GM12878 (cell line): ENCODE measurements around the gene CHRNG. TPM values are rescaled to one million over a fixed set of nuclear protein-coding genes. Genes with fewer than 3 reads are reported as not detected.

Experiments
- ATAC-seq: fragments of 200-7000 bp; cut with Tn5 transposase; 3 replicates; pipeline ENCODE4 v1.9.1; 2020; ENCODE audit warnings: mild to moderate bottlenecking, moderate library complexity
- BruUV-seq: library from RNA; stranded (reverse); fragments of 400-500 nt; replicated peaks from 2 replicates; lab custom pipeline; 2021; lab: Mats Ljungman, UMichigan
- CTCF ChIA-PET: fragments of 300-600 bp; sonication (Branson Sonifier 250); formaldehyde crosslinking; extraction: SDS; loops from one replicate; lab custom pipeline; 2021; ENCODE audit warnings: inconsistent platforms; lab: Yijun Ruan, JAX
- POLR2A ChIA-PET: fragments of 350-600 bp; formaldehyde crosslinking; extraction: SDS; loops from one replicate; lab custom pipeline; 2021; ENCODE audit warnings: inconsistent platforms; lab: Charles Lee
- RAD21 ChIA-PET: fragments of 300-600 bp; sonication (Branson Sonifier 250); formaldehyde crosslinking; loops from one replicate; lab custom pipeline; 2023; ENCODE audit warnings: antibody characterized with exemption; ENCODE audit not compliant: unreplicated experiment; lab: Charles Lee
- SMC1A ChIA-PET: fragments of 300-600 bp; sonication (Branson Sonifier 250); formaldehyde crosslinking; loops from one replicate; lab custom pipeline; 2023; ENCODE audit not compliant: unreplicated experiment, uncharacterized antibody; lab: Charles Lee
- DNase-seq: peaks from one replicate; pipeline ENCODE4 v3.0.0-alpha.2; 2011; ENCODE audit warnings: low read depth, low spot score
- FAIRE-seq: peaks from 3 replicates; lab custom pipeline; 2011; peaks lifted over from hg19 to GRCh38; lab: Jason Lieb, UNC
- H2AFZ ChIP-seq: 2 replicates; pipeline ENCODE4 v1.6.0; 2011; ENCODE audit warnings: low read depth, low read length, control low read depth; ENCODE audit not compliant: control insufficient read depth
- H3K27ac ChIP-seq: 2 replicates; pipeline ENCODE4 v1.5.1; 2011; ENCODE audit warnings: control low read depth; ENCODE audit not compliant: control insufficient read depth, insufficient read depth
- H3K27me3 ChIP-seq, 2 experiments: replicated peaks in 1 of 2; 2 replicates each; pipeline versions ENCODE4 v1.6.0 to v1.6.1; 2011; ENCODE audit warnings: low read length in 1 of 2; ENCODE audit not compliant: control insufficient read depth in 2 of 2, insufficient read depth in 2 of 2
- H3K36me3 ChIP-seq, 2 experiments: 2 replicates each; pipeline ENCODE4 v1.5.1; 2011; ENCODE audit warnings: low read length in 1 of 2; ENCODE audit not compliant: control insufficient read depth in 2 of 2, insufficient read depth in 2 of 2
- H3K4me1 ChIP-seq: 2 replicates; pipeline ENCODE4 v1.6.1; 2011; ENCODE audit warnings: mild to moderate bottlenecking, low read length, moderate library complexity, mixed read lengths; ENCODE audit not compliant: control insufficient read depth, insufficient read depth
- H3K4me2 ChIP-seq: 2 replicates; pipeline ENCODE4 v1.6.0; 2011; ENCODE audit warnings: control low read depth; ENCODE audit not compliant: control insufficient read depth, insufficient read depth
- H3K4me3 ChIP-seq: fragments of 200-600 bp; sonication (generic); 2 replicates; pipeline ENCODE4 v1.5.1; 2016
- H3K79me2 ChIP-seq: 2 replicates; pipeline ENCODE4 v1.6.0; 2011; ENCODE audit warnings: low read length; ENCODE audit not compliant: control insufficient read depth, insufficient read depth
- H3K9ac ChIP-seq: 2 replicates; pipeline ENCODE4 v1.8.0; 2011; ENCODE audit warnings: low read length, control low read depth, mixed read lengths; ENCODE audit not compliant: control insufficient read depth, insufficient read depth
- H3K9me3 ChIP-seq: replicated peaks from 3 replicates; pipeline ENCODE4 v1.5.1; 2011; ENCODE audit warnings: mild to moderate bottlenecking, low read length; ENCODE audit not compliant: control insufficient read depth, insufficient read depth
- H4K20me1 ChIP-seq: 2 replicates; pipeline ENCODE4 v1.6.0; 2011; ENCODE audit not compliant: control insufficient read depth, insufficient read depth
- KDM1A ChIP-seq: fragments of 200-600 bp; sonication (generic); IDR thresholded peaks from 2 replicates; pipeline ENCODE4 v1.6.1; 2016; ENCODE audit warnings: borderline replicate concordance
- NBN ChIP-seq: fragments of 450-650 bp; IDR thresholded peaks from 2 replicates; pipeline ENCODE4 v1.6.1; 2016
- NFIC ChIP-seq: IDR thresholded peaks from 2 replicates; pipeline ENCODE4 v1.6.1; 2012; ENCODE audit warnings: low read depth, mild to moderate bottlenecking, inconsistent platforms, low read length, moderate library complexity
- PKNOX1 ChIP-seq: fragments of 450-650 bp; IDR thresholded peaks from 2 replicates; pipeline ENCODE4 v1.6.1; 2016; ENCODE audit warnings: mild to moderate bottlenecking
- RAD21 ChIP-seq: IDR thresholded peaks from 2 replicates; pipeline ENCODE4 v1.6.1; 2011; ENCODE audit warnings: mild to moderate bottlenecking, low read depth, low read length, moderate library complexity; ENCODE audit not compliant: insufficient read depth
- SUPT20H ChIP-seq: IDR thresholded peaks from 2 replicates; pipeline ENCODE4 v1.6.1; 2011; ENCODE audit warnings: low read depth, mild to moderate bottlenecking, low read length, moderate library complexity, borderline replicate concordance; ENCODE audit not compliant: control insufficient read depth
- USF1 ChIP-seq: IDR thresholded peaks from 2 replicates; pipeline ENCODE4 v1.6.1; 2011; ENCODE audit warnings: borderline replicate concordance, low read depth, mild to moderate bottlenecking, moderate library complexity, mixed read lengths, low read length; ENCODE audit not compliant: insufficient read depth; ENCODE audit errors: extremely low read length
- YBX1 ChIP-seq: fragments of 450-650 bp; IDR thresholded peaks from 2 replicates; pipeline ENCODE4 v1.6.1; 2016; ENCODE audit warnings: antibody characterized with exemption
- ZBED1 ChIP-seq: IDR thresholded peaks from 2 replicates; pipeline ENCODE4 v1.6.1; 2016; ENCODE audit warnings: borderline replicate concordance
- ZBTB40 ChIP-seq: fragments of 450-650 bp; IDR thresholded peaks from 2 replicates; pipeline ENCODE4 v1.6.1; 2016; ENCODE audit warnings: mild to moderate bottlenecking, moderate library complexity, borderline replicate concordance
- WGBS: methylation state at CpG from one replicate; pipeline ENCODE4 v1.1.6; 2016; ENCODE audit warnings: low lambda C conversion rate; ENCODE audit not compliant: insufficient replicate concordance, insufficient coverage; ENCODE audit errors: missing lambda C conversion rate; 5-methylcytosine and 5-hydroxymethylcytosine counted together
- in situ Hi-C: fragments of 300-500 bp; cut with MboI; formaldehyde crosslinking; loops from 9 replicates; pipeline ENCODE4 v1.14.3; 2018; ENCODE audit warnings: mixed read lengths
- intact Hi-C: fragments of 100-400 bp; cut with micrococcal nuclease; formaldehyde crosslinking; loops from one replicate; pipeline ENCODE4 v1.14.2; 2022; ENCODE audit not compliant: unreplicated experiment
- polyA plus RNA-seq, 11 experiments: library from polyadenylated mRNA; depleted of rRNA in 4 of 11; unstranded in 6 of 11; stranded (reverse) in 5 of 11; fragments of >200 nt; fragmentation: Nextera tagmentation in 4 of 11; fragmentation: Illumina TruSeq in 1 of 11; extraction: Ambion mirVana in 4 of 11; extraction: Trizol in 1 of 11; gene quantifications; 1 replicate in 1 of 11; 2 replicates in 10 of 11; pipeline versions ENCODE4 v1.2.1 to v1.2.3, GENCODE V29; 2011 to 2016; ENCODE audit warnings: inconsistent platforms in 2 of 11, missing spikeins in 2 of 11, low read depth in 1 of 11
- total RNA-seq, 4 experiments: library from RNA; depleted of rRNA in 3 of 4; stranded (reverse); fragments of >200 nt in 3 of 4; fragmentation: Illumina TruSeq in 1 of 4; extraction: Trizol in 1 of 4; gene quantifications; 2 replicates each; pipeline versions ENCODE4 v1.2.1 to v1.2.3, GENCODE V29; 2013 to 2021
- TF ChIP-seq, protein P1 (sequence below): IDR thresholded peaks from 2 replicates; pipeline ENCODE4 v1.6.1; 2012; ENCODE audit warnings: low read length, inconsistent platforms
- TF ChIP-seq, protein P2 (sequence below): fragments of 450-650 bp; IDR thresholded peaks from 2 replicates; pipeline ENCODE4 v1.6.1; 2017; ENCODE audit warnings: low read depth, mild to moderate bottlenecking, moderate library complexity

Gene CHRNG
- total and polyA plus RNA-seq, 10 of the 15 experiments (the other 5 are each of a cell fraction or from before 2014, with no cell fraction given): 0.17 TPM; not detected in 9

DNA sequence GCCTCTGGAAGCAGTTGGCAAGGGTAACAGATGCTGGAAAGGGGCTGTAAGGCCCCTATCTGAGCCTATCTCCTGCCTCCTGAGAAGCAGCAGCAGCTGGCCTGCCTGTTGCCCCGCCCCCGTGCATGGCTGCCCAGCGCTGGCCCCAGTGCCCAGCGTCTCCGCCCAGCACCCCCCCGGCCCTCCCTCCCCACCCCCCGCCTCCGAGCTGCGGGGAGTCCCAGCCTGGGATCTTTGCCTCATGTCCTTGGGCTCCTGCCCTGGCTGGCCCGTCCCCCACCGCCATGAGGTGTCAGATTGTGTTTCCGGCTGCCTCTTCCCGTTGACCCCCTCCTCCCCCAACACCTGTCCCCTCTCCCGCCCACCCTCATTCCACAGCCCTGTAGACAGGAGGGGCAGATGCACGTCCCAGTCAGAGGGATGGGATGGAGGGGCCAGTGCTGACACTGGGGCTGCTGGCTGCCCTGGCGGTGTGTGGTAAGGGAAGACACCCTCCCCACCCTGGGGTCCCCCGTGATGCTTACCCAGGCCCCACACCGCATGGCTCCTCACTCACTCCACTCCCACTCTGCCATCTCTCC lies 13.6 kb upstream of the CHRNG start, which contains the start of gene CHRND:
CHRND (plus strand) TSS at position 370 of the 581 bp plus-strand sequence; CDS start at position 426, 56 bp downstream.
- POLR2A ChIA-PET: no interaction called here
- TF ChIP-seq PKNOX1: no peak
- no peak for TF ChIP-seq RAD21
- TF ChIP-seq, protein P1, sequence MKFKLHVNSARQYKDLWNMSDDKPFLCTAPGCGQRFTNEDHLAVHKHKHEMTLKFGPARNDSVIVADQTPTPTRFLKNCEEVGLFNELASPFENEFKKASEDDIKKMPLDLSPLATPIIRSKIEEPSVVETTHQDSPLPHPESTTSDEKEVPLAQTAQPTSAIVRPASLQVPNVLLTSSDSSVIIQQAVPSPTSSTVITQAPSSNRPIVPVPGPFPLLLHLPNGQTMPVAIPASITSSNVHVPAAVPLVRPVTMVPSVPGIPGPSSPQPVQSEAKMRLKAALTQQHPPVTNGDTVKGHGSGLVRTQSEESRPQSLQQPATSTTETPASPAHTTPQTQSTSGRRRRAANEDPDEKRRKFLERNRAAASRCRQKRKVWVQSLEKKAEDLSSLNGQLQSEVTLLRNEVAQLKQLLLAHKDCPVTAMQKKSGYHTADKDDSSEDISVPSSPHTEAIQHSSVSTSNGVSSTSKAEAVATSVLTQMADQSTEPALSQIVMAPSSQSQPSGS: no peak
- no peak for TF ChIP-seq ZBED1
- no peak for TF ChIP-seq ZBTB40
- no peak for TF ChIP-seq SUPT20H
- TF ChIP-seq, protein P2, sequence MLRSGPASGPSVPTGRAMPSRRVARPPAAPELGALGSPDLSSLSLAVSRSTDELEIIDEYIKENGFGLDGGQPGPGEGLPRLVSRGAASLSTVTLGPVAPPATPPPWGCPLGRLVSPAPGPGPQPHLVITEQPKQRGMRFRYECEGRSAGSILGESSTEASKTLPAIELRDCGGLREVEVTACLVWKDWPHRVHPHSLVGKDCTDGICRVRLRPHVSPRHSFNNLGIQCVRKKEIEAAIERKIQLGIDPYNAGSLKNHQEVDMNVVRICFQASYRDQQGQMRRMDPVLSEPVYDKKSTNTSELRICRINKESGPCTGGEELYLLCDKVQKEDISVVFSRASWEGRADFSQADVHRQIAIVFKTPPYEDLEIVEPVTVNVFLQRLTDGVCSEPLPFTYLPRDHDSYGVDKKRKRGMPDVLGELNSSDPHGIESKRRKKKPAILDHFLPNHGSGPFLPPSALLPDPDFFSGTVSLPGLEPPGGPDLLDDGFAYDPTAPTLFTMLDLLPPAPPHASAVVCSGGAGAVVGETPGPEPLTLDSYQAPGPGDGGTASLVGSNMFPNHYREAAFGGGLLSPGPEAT: no peak
- TF ChIP-seq NBN: no peak
- no peak for TF ChIP-seq YBX1
- no peak for TF ChIP-seq NFIC
- TF ChIP-seq KDM1A: no peak
- no peak for TF ChIP-seq USF1
- TF ChIP-seq, all 136 proteins: peak for 0
- no TSS peak for BruUV-seq
- H3K27ac ChIP-seq: no peak within 1 kb of the TSS
- no peak within 1 kb of the TSS for H3K4me2 ChIP-seq
- DNase-seq: no peak
- no peak within 1 kb of the TSS for H2AFZ ChIP-seq
- no peak for ATAC-seq
- no peaks in the 10 kb centered on the region for H3K9me3 ChIP-seq
- ChIA-PET SMC1A (no interaction called here), CTCF (no interaction called here), RAD21 (no interaction called here)
- H3K36me3 ChIP-seq: no peaks in the 10 kb centered on the region
- no peak for FAIRE-seq
- intact Hi-C loops: no loop called here
- no peaks in the 10 kb centered on the region for H3K79me2 ChIP-seq
- H3K4me1 ChIP-seq: no peaks in the 10 kb centered on the region
- H3K9ac ChIP-seq: no peak within 1 kb of the TSS
- WGBS: 15% methylated on average over 12 of the region's 18 CpGs
- H4K20me1 ChIP-seq: no peaks in the 10 kb centered on the region
- no peak within 1 kb of the TSS for H3K4me3 ChIP-seq
- in situ Hi-C loops: no loop called here
- H3K27me3 ChIP-seq: peaks cover 3 to 6% of the 10 kb centered on the region in 2 experiments; a peak in 3 of 4 replicates
